LoVo (cell line): ENCODE results near the gene SORCS2.

Experiments
- DNase-seq: peaks from one replicate; pipeline ENCODE4 v3.0.0-alpha.2; 2016; ENCODE audit warnings: low spot score

SORCS2 gene

DNA sequence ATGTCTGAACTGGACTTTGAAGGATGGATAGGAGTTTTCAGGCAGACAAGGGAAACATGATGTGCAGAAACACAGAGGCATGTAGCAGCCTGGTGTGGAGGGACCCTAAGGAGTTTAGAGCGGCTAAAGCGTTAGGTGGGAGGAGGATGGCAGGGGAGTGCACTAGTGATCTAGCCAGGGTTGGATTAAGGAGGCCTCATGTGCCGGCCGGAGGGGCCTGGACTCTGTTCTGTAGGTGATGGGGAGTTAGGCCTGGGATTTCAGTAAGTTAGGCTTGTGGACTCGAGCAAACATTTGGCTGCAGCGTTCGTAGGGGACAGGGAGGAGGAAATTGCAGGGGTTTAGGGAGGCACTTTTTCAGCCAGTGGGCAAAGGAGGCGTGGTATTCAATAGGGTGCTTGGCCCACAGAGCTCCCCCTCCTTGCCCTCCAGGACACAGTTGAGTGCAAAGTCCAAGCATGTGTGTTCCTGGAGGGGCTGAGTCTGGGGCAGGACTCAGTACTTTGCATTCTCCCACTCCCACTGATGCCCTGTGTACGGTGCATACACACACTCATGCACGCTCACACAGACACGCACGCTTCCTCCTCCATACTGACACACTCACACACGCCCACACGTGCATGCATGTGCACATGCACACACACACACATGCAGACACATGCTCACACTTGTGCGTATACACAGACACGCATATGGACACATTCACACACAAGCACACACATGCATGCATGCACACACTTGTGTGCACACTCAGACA is 223.8 kb downstream of the SORCS2 start:
- DNase-seq, result no peak

GRCh38 chr4:7416745-7417432 is 224.6 kb downstream of the SORCS2 start:
- no peak for DNase-seq

- DNase-seq, result no peak
Observed at GRCh38 chr4:7417639-7418038, 225.3 kb downstream of the SORCS2 start.

GRCh38 chr4:7418131-7418943 is 226.0 kb downstream of the SORCS2 start:
- no peak for DNase-seq

DNA sequence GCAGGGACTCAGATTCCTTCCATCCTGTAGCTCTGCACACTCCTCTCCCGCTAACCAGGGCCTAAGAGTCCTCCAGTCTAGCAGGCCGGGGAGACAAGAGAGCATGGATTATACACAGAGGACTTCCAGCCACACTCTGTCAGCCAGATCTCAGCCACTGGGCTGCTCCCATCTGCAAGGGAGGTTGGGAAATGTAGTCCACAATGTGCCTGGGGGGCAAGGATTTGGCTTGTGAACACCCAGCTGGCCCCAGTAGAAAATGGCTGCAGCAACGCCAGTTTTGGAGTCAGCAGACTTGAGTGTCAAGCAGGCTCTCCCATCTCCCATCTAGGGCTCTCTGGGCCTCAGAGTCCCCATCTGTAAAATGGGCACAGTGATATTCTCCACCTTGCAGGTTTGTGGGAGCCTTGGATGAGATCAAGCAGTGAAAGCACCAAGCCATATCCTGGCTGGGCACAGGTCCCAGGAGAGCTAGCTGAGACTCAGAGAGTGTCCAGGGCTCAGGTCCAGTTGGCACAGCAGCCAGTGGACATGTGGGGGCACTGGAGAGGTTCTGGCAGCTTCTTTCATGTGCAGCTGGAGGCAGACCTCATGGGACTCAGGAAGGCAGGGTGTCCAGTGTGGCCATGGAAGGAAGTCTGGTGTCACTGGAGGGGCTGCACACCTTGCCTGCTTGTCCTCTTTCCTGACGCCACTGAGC is 227.8 kb downstream of the SORCS2 start:
- no peak for DNase-seq

- DNase-seq, result no peak
Observed at GRCh38 chr4:7420661-7421040, 228.3 kb downstream of the SORCS2 start.

DNA sequence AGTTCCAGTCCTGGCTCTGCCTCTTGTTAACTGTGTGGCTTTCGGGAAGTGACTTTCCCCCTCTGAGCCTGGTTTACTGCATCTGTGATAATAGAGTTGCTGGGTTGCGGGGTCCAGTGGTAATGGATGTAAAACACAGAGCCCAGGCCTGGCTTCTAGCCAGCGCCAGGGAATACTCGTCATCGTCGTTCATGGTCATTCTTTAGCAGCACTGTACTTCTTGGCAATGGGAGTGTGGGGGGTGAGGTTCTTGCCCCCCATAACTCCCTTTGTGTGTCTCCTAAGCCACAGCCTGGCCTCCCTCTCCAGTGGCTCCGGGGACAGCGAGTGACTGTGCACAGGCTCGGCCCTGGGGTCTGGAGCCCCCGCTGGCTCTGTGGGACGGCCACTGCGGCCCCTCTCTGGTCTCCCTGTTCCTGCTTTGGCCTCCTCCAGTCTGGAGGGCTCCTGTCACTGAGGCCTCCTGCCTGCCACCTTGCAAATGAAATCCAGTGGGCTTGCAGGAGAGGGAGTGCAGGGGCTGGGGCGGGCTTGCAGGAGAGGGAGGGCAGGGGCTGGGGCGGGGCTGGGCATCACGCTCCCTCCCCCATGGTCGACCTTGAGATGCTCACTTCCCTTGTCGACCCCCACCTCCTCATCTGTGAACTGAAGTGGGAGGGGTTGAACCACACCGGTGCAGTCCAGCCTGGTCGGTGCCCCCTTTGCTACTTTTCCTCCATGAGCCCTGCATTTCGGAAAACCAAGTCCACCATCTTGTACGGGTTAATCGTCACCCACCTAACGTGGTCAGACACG is 229.2 kb downstream of the SORCS2 start:
- no peak for DNase-seq

DNA sequence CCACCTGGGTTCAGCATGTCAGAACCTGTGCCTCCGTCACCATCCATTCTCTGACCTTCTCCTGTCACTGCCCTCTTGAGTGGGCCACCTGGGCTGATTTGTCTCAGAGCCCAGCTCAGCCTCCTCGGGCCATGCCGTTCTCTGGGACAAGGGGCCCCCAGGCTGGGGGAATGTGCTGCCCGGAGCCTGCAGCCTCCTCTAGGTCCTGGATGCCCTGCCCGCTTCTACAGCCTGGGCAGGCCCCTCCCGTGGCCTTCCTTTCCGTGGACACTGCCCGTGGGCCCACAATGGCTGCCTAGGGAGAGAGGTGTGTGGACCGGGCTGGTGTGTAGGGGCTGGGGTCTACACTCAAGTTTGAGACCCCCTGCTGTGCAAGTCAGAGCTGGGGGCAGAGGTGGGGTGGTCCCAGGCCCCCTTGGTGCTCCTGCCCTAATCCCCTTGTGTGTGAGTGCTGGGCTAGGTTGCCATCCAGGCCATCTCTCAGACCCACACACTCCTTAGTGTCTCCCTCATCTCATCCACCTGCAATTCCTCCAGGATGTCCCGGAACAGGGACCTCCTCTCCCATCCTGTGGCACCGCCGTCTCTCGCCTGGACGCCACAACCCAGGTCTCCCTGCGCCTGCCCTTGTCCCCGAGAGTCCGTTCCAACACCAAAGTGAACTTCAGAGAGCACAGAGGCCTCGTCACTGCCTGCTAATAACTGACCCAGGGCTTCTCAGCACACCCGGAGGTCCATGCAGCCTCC is 230.0 kb downstream of the SORCS2 start:
- DNase-seq, result no peak

GRCh38 chr4:7422898-7423180 is 230.5 kb downstream of the SORCS2 start:
- DNase-seq, result no peak

DNA sequence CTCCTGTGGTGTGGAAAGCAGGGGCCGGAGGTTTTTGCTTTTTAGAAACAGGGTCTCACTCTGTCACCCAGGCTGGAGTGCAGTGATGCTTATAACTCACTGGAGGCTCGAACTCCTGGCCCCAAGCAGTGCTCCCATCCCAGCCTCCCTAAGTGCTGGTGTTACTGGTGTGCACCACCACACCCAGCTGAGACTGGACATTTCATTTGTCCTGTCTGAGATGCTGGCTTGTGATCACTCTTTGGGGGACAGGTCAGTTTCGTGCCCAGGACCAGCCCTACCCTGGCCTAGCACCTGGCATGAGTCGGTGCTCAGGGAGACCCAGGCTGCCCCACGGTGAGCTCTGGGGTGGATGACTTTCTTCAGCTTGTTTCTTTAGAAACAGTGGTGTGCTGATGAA is 231.1 kb downstream of the SORCS2 start:
- DNase-seq, result no peak

GRCh38 chr4:7423801-7424552 is 231.6 kb downstream of the SORCS2 start:
- no peak for DNase-seq

DNA sequence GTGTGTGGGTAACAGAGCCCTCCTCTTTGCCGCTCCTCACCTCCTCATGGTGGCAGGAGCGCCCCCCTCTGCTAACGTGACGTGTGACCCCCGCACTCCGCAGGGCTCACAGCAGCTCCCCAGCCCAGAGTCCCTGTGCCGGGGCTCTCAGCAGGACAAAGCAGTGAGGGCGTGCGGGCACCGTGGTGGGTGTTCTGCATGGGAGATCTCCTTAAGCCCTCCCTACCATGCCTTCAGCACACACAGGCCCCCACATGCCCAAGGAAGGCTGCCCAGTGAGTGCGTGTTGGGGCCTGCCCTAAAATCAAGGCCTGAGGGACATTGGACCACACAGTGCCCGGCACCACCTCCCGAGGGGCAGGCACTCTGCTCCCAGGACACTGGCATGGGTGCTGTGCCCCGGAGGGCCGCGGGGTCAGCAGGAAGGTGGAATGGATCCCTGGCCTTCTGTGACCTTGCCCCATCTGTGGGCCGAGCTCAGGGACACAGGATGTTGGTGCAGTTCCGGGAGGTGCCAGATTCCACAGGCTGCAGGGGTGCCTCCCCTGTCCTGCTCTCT is 232.3 kb downstream of the SORCS2 start:
- DNase-seq, result no peak

DNA sequence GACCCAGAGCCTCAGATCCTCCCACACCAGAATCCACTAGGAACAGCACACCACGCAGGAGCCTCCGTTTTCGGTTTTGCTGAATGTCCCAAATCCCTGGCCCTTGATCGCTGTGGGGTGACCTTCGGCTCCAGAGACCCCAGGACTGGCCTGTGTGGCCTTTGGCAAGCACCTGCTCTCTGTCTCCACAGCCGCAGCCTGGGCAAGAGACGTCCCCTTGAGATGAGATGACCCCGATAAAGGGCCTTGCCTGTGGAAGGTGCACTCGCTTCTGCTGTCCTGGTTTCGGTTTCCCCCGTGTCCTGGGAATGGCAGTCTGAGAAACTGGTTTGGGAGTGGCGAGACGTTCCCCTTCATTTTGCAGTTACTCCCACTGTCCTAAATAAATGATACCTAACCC is 232.8 kb downstream of the SORCS2 start:
- no peak for DNase-seq

DNA sequence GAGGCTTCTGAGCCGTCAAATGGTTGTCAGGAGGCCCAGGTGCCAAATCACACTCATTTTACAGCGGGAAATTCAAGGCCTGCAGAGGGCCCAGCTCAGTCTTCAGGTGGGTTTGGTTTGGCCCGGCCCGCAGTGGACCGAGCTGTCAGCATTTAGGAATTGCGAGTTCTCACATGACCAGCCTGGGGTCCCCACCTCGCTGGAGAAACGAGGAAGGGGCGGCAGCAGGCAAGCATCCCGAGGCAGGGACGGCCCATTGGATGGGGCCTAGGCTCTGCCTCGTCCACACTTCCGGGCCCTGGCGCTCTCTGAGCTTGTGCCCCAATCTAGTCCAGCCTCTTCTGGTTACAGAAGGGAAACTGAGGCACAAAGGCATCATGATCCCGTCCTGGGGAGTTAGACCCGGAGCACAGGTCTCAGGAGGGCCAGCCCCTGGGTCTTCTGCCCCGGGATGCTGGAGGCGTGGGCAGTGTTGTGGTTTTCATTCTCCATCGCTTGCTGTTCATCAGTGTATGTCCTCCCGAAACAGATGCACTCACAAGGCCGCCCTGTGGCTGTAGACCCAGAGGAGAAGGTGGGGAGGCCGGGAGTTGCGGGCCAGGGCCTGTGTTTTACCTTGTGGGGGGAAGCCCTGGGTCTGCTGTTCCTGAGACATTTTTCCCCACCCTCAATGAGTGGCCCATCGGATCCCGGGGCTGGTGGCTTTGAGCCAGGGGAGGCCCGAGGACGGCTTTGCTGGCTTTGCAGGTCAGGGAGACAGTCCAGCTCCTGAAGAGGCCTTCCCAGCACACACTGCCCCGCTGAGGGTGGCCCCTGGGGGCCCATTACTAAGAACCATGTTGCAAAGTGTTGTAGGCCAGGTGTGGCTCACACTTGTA is 233.5 kb downstream of the SORCS2 start:
- DNase-seq, result no peak

GRCh38 chr4:7426525-7427171 is 234.3 kb downstream of the SORCS2 start:
- no peak for DNase-seq

DNA sequence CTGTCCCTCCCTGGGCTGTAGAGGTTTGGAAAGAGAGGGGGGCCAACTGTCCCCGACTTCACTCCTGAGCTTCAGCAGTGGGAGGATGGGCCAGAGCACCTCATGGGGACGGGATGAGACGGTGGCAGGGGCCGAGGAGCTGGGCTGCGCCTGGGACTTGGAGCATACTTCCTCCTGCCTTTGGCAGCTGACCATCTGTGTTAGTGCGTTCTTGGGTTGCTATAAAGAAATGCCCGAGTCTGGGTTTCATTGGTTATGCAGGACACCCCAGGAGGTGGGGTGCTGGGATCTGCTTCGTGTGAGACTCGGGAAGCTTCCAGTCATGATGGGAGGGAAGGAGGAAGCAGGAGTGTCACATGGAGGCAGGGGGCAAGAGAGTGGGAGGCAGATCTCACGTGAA is 235.0 kb downstream of the SORCS2 start:
- DNase-seq, result no peak

DNA sequence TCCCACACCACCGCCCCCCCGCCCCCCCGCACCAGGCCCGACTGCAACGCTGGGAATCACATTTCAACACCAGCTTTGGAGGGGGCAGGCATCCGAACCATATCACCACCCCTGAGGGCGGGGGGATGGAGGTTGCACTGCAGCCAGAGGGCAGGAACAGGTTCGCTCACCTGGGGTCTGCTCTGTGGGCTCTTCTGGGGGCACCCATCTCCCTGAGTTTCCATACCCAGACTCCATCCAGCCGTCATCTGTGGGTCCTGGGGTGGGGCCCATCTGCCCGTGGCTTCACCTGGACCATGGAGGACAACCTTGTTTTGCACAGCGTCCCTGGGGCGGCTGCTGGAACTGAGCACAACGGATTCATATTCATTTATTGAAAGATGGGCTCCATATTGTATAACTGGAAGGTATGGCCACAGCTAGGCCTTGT is 235.5 kb downstream of the SORCS2 start:
- DNase-seq, result no peak
